ENCODE measurements around the gene C13orf42. TPM values are rescaled to one million over a fixed set of nuclear protein-coding genes. Genes with fewer than 3 reads are reported as not detected.
"Not testable (repeated sequence)": the region's sequence is repeated elsewhere in the genome, so short reads cannot be mapped to it uniquely, and the experiment has no call there.

Gene C13orf42
- total RNA-seq, 2 donors from 2014 or later: not detected

DNA sequence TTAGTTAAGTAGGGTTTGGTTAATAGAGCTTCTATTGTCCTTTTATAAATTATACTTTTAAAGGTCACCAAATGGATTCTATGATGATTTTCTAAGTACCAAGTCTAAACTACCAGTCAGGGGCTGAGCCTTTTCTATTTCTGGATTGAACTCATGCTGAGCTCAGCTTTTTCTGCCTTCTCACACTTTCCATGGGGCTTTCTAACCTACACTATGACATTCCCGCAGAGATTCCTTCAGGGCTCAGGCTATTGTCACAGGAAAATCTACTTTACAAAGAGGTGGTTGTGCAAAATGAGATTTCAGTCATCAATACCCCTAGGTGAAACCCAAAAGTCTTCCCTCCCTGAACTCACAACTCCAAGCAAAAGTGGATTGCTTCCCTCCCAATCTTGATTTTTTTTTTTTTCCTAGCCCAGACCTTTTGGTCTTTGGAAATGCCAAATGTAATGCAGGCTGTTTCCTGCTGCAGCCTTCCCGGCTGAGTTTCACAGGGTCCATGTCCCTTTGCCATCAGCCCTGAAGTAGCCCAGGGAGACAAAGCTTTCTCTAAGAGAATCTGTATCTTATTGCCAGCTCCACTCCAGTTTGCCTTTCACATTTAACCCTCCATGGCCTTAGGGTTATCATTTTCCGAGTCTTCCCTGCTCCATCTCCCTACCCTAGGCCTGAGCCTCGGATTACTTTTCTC lies 13.6 kb downstream of the C13orf42 start:
- Histone ChIP-seq H3K27ac (no peak overlapping the region), H3K36me3 (replicated peaks in 1 of 2; ENCODE audit: insufficient read depth in 1 of 2, low read depth in 2 of 2) (no peaks in the 10 kb centered on the region), H3K27me3 (no peaks in the 10 kb centered on the region), H3K4me1 (peaks cover 3% of the 10 kb centered on the region), H3K4me3 (no peak overlapping the region), H3K9me3 (no peaks in the 10 kb centered on the region)
- TF ChIP-seq POLR2A (IDR thresholded peaks at IDR 0.05): no peak
- TF ChIP-seq, protein P1, sequence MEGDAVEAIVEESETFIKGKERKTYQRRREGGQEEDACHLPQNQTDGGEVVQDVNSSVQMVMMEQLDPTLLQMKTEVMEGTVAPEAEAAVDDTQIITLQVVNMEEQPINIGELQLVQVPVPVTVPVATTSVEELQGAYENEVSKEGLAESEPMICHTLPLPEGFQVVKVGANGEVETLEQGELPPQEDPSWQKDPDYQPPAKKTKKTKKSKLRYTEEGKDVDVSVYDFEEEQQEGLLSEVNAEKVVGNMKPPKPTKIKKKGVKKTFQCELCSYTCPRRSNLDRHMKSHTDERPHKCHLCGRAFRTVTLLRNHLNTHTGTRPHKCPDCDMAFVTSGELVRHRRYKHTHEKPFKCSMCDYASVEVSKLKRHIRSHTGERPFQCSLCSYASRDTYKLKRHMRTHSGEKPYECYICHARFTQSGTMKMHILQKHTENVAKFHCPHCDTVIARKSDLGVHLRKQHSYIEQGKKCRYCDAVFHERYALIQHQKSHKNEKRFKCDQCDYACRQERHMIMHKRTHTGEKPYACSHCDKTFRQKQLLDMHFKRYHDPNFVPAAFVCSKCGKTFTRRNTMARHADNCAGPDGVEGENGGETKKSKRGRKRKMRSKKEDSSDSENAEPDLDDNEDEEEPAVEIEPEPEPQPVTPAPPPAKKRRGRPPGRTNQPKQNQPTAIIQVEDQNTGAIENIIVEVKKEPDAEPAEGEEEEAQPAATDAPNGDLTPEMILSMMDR (IDR thresholded peaks at IDR 0.05): no peak
- DNase-seq (no peak), ATAC-seq (no peak)
- WGBS, 2 donors: 77 to 84% methylated on average over 4 of the region's 4 CpGs
- intact Hi-C loops (cut with DNase I): no loop called here

DNA sequence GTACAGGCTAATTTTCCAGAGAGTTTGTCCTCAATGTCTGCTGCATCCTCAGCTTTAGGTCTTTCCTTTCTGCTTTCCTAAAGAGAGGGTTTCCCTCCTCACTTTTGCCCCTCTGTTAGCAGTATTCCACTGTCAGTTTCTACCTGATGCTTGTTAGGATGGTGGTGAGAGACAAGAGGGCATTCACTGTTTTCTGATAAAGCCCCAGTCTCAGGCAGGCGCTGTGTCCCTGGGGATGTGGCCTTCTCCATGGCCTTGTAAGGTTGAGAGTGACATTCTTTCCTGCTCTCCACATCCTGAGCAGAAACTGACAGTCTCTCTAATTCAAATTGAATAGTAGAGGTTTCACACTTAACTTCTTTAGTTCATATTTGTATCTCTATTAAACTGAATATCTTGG lies 14.9 kb downstream of the C13orf42 start:
- Histone ChIP-seq H3K27ac (no peak overlapping the region), H3K27me3 (no peaks in the 10 kb centered on the region), H3K36me3 (replicated peaks in 1 of 2; ENCODE audit: insufficient read depth in 1 of 2, low read depth in 2 of 2) (no peaks in the 10 kb centered on the region), H3K4me3 (no peak overlapping the region), H3K9me3 (no peaks in the 10 kb centered on the region), H3K4me1 (no peaks in the 10 kb centered on the region)
- no peak for TF ChIP-seq POLR2A (IDR thresholded peaks at IDR 0.05)
- TF ChIP-seq, protein P1 (IDR thresholded peaks at IDR 0.05): no peak
- no peak for DNase-seq
- WGBS, 2 donors: 81 to 94% methylated on average over 1 of the region's 1 CpG
- no peak for ATAC-seq
- intact Hi-C loops (cut with DNase I): no loop called here

DNA sequence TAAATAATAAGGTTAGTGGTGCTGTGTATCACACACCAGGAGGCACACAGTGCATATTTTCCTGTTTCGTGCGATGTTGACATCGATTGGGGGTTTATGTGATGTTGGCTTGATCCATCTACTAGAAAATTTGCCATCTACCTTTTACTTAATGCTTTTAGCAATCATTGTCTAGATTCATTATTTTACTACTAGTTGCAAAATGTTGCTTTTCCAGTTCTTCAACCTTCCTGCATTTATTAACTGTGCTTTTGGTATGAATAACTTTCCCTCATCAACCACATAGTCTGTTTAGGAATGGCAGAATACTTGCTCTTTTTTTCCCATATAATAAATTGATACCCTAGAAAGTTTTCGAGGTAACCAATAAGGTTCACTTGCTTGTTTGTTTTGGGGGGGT lies 17.5 kb downstream of the C13orf42 start:
- DNase-seq (no peak), ATAC-seq (peak; percentile 73)
- no peak for TF ChIP-seq POLR2A (IDR thresholded peaks at IDR 0.05)
- no peak overlapping the region for H3K4me3 ChIP-seq
- H3K36me3 ChIP-seq (replicated peaks in 1 of 2; ENCODE audit: insufficient read depth in 1 of 2, low read depth in 2 of 2): no peaks in the 10 kb centered on the region
- H3K9me3 ChIP-seq: no peaks in the 10 kb centered on the region
- 57 to 63% methylated on average over 4 of the region's 4 CpGs for WGBS, 2 donors
- no peaks in the 10 kb centered on the region for H3K27me3 ChIP-seq
- peak overlapping the region in 1 of 4 donors; percentile 45 for H3K27ac ChIP-seq
- no peaks in the 10 kb centered on the region for H3K4me1 ChIP-seq
- intact Hi-C loops (cut with DNase I): no loop called here

DNA sequence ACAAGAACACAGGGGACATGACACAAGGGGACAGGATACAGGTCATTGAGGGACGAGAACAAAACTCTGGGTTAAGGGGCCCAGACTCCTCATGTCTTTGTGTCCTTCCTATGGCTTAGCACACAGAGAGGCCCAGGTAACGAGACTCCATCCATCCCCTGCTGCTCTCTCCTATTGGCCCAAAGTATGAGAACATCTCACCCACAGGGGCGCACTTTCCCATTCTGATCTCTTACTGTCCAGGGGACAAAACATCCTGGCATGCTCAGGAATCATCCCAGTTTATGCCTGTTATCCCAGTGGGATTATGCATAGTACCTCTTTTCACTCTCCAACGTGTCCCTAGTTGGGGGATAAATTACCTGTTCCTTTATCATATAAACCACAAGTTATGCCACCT lies 19.2 kb downstream of the C13orf42 start:
- no peak for ATAC-seq
- TF ChIP-seq, protein P1 (IDR thresholded peaks at IDR 0.05): no peak
- no peak for TF ChIP-seq POLR2A (IDR thresholded peaks at IDR 0.05)
- Histone ChIP-seq H3K27me3 (no peaks in the 10 kb centered on the region), H3K9me3 (no peaks in the 10 kb centered on the region), H3K4me3 (no peak overlapping the region), H3K36me3 (replicated peaks in 1 of 2; ENCODE audit: insufficient read depth in 1 of 2, low read depth in 2 of 2) (no peaks in the 10 kb centered on the region), H3K27ac (no peak overlapping the region), H3K4me1 (no peaks in the 10 kb centered on the region)
- WGBS, 2 donors: 76 to 86% methylated on average over 4 of the region's 4 CpGs
- intact Hi-C loops (cut with DNase I): no loop called here
- DNase-seq: no peak

DNA sequence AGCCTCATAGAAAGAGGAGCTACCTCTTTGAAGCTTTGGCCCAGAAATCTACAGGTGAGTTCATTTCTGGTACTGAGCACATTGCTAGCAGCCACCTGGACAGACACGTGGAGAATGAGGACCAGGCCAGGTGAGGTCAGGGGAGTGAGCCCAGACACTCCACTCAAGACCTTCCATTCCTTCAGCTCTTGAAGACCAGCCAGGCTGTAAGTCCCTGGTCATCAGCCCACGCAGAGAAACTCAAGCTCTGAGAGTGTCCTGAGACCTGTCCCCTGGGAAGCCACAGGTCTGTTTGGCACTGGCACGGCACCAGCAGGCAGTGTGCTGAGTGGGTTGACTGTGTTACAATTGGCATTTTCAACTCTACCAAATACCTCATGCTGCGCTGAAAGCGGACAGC lies 27.4 kb downstream of the C13orf42 start:
- H3K36me3 ChIP-seq (replicated peaks in 1 of 2; ENCODE audit: insufficient read depth in 1 of 2, low read depth in 2 of 2): no peaks in the 10 kb centered on the region
- 71 to 73% methylated on average over 4 to 5 of the region's 5 CpGs for WGBS, 2 donors
- intact Hi-C loops (cut with DNase I): no loop called here
- H3K27me3 ChIP-seq: no peaks in the 10 kb centered on the region
- TF ChIP-seq, protein P1 (IDR thresholded peaks at IDR 0.05): no peak
- TF ChIP-seq POLR2A (IDR thresholded peaks at IDR 0.05): no peak
- DNase-seq (no peak), ATAC-seq (no peak)
- H3K9me3 ChIP-seq: no peaks in the 10 kb centered on the region
- no peaks in the 10 kb centered on the region for H3K4me1 ChIP-seq
- no peak overlapping the region for H3K27ac ChIP-seq
- H3K4me3 ChIP-seq: no peak overlapping the region

DNA sequence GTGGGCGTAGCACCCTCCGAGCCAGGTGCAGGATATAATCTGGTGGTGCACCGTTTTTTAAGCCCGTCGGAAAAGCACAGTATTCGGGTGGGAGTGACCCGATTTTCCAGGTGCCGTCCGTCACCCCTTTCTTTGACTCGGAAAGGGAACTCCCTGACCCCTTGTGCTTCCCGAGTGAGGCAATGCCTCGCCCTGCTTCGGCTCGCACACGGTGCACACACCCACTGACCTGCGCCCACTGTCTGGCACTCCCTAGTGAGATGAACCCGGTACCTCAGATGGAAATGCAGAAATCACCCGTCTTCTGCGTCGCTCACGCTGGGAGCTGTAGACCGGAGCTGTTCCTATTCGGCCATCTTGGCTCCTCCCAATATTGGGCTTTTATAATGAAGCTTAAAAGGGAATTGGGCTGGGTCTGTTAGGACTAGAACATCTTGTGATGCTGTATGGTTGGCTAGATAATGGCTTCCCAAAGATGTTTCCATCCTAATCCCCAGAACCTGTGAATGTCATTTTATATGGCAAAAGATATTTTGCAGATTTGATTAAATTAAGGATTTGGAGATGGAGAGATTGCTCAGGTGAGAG lies 30.5 kb downstream of the C13orf42 start:
- DNase-seq; H3K36me3 ChIP-seq (replicated peaks in 1 of 2; ENCODE audit: insufficient read depth in 1 of 2, low read depth in 2 of 2); H3K9me3 ChIP-seq; ATAC-seq; H3K4me3 ChIP-seq; intact Hi-C loops (cut with DNase I); H3K4me1 ChIP-seq; H3K27ac ChIP-seq; H3K27me3 ChIP-seq: not testable (repeated sequence)
- WGBS, 2 donors: 80 to 84% methylated on average over 6 of the region's 23 CpGs
